Measurements from ENCODE around the gene IQGAP2.

The IQGAP2 gene

GRCh38 chr5:76670508-76670907 is 267.4 kb downstream of the IQGAP2 start:
- Histone ChIP-seq H3K27ac (replicated peaks; ENCODE audit: low read length) (no peak overlapping the region), H2BK120ac (ENCODE audit: low read depth, low read length) (no peak overlapping the region), H2BK5ac (ENCODE audit: low read length) (no peak overlapping the region), H4K91ac (ENCODE audit: low read depth, low read length, poor library complexity) (no peak overlapping the region), H3K4ac (ENCODE audit: low read length) (no peak overlapping the region), H2AFZ (ENCODE audit: low read length) (no peak overlapping the region), H3K36me3 (replicated peaks in 1 of 2; ENCODE audit: control insufficient read depth in 2 of 2, insufficient read depth in 2 of 2, low read length in 2 of 2) (peaks cover 1 to 66% of the 10 kb centered on the region in 2 donors), H3K14ac (ENCODE audit: low read length) (no peak overlapping the region), H3K4me1 (ENCODE audit: control insufficient read depth in 2 of 2, insufficient read depth in 1 of 2, low read depth in 1 of 2, low read length in 2 of 2) (no peaks in the 10 kb centered on the region), H3K27me3 (ENCODE audit: control insufficient read depth in 3 of 3, insufficient read depth in 3 of 3, low read depth in 1 of 3, low read length in 3 of 3) (no peaks in the 10 kb centered on the region), H2BK15ac (ENCODE audit: low read length) (no peak overlapping the region), H2AK5ac (ENCODE audit: low read depth, low read length) (no peak overlapping the region), H3K4me3 (ENCODE audit: low read length in 2 of 2) (no peak overlapping the region), H3K79me1 (ENCODE audit: low read depth, low read length) (no peaks in the 10 kb centered on the region), H3K18ac (ENCODE audit: low read length) (no peak overlapping the region), H3K23ac (ENCODE audit: low read depth, low read length, poor library complexity) (no peak overlapping the region), H3K9ac (ENCODE audit: low read depth, low read length, poor library complexity) (no peak overlapping the region), H4K8ac (ENCODE audit: low read depth, low read length) (no peak overlapping the region), H3K4me2 (ENCODE audit: insufficient read depth, low read length, poor library complexity, severe bottlenecking) (no peak overlapping the region), H3K9me3 (replicated peaks in 1 of 2; ENCODE audit: control insufficient read depth in 2 of 2, insufficient read depth in 1 of 2, low read depth in 1 of 2, low read length in 2 of 2) (no peaks in the 10 kb centered on the region), H2BK12ac (ENCODE audit: low read length) (no peak overlapping the region)
- no peak for DNase-seq (ENCODE audit: low spot score)
- WGBS, 2 donors (ENCODE audit: extremely low coverage in 2 of 2, insufficient read length in 2 of 2, insufficient replicate concordance in 1 of 2) = no CpG with 5 or more reads among the region's 3 CpGs

DNA sequence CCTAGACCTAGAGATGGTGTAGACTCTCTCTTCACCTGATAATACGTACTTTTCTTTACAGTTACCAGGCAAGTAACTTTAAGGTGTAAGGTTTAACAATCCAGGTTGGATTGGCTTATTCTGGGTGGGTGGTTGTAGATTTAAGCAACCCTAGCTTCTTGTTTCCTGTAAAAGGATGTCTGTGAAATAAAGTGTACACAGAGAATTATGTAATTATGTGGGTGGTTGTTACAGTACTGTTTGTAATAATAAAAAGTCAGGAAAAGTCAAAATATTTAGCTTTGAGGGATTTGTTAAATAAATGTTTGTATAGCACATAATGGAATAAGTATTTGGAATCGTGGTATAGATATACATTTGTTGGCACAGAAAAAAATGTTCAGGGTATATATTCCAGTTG is 269.2 kb downstream of the IQGAP2 start:
- H2BK120ac ChIP-seq (ENCODE audit: low read depth, low read length) = no peak overlapping the region
- H3K9me3 ChIP-seq (replicated peaks in 1 of 2; ENCODE audit: control insufficient read depth in 2 of 2, insufficient read depth in 1 of 2, low read depth in 1 of 2, low read length in 2 of 2) = no peaks in the 10 kb centered on the region
- H3K79me1 ChIP-seq (ENCODE audit: low read depth, low read length) = no peaks in the 10 kb centered on the region
- no peak overlapping the region for H3K14ac ChIP-seq (ENCODE audit: low read length)
- H4K8ac ChIP-seq (ENCODE audit: low read depth, low read length) = no peak overlapping the region
- H4K91ac ChIP-seq (ENCODE audit: low read depth, low read length, poor library complexity) = no peak overlapping the region
- no peak for DNase-seq (ENCODE audit: low spot score)
- H3K18ac ChIP-seq (ENCODE audit: low read length) = no peak overlapping the region
- H3K9ac ChIP-seq (ENCODE audit: low read depth, low read length, poor library complexity) = no peak overlapping the region
- H3K4ac ChIP-seq (ENCODE audit: low read length) = no peak overlapping the region
- no peak overlapping the region for H2BK5ac ChIP-seq (ENCODE audit: low read length)
- no peak overlapping the region for H3K27ac ChIP-seq (replicated peaks; ENCODE audit: low read length)
- H2BK15ac ChIP-seq (ENCODE audit: low read length) = no peak overlapping the region
- H2AK5ac ChIP-seq (ENCODE audit: low read depth, low read length) = no peak overlapping the region
- H2AFZ ChIP-seq (ENCODE audit: low read length) = no peak overlapping the region
- H3K4me3 ChIP-seq (ENCODE audit: low read length in 2 of 2) = no peak overlapping the region
- no peak overlapping the region for H3K23ac ChIP-seq (ENCODE audit: low read depth, low read length, poor library complexity)
- H3K4me2 ChIP-seq (ENCODE audit: insufficient read depth, low read length, poor library complexity, severe bottlenecking) = no peak overlapping the region
- no CpG with 5 or more reads among the region's 2 CpGs for WGBS, 2 donors (ENCODE audit: extremely low coverage in 2 of 2, insufficient read length in 2 of 2, insufficient replicate concordance in 1 of 2)
- no peak overlapping the region for H2BK12ac ChIP-seq (ENCODE audit: low read length)
- H3K4me1 ChIP-seq (ENCODE audit: control insufficient read depth in 2 of 2, insufficient read depth in 1 of 2, low read depth in 1 of 2, low read length in 2 of 2) = no peaks in the 10 kb centered on the region
- H3K36me3 ChIP-seq (replicated peaks in 1 of 2; ENCODE audit: control insufficient read depth in 2 of 2, insufficient read depth in 2 of 2, low read length in 2 of 2) = peaks cover 1 to 68% of the 10 kb centered on the region in 2 donors
- H3K27me3 ChIP-seq (ENCODE audit: control insufficient read depth in 3 of 3, insufficient read depth in 3 of 3, low read depth in 1 of 3, low read length in 3 of 3) = no peaks in the 10 kb centered on the region

DNA sequence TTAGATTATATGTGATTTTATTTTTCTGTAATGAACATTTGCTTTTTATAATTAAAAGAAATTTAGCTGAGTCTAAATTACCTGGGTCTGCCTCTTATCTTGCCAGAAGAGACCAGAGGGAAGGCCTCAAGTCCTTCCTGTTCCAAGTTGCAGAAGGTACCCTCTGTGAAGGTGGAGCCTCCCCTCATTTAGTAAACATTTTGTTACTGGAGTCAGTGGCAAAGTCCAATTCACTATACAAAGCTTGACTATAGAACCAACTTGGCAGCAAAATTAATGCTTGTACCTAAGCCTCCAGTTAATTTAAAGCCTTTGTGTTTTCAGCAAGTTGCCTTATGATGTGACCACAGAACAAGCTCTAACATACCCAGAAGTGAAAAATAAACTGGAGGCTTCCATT is 270.0 kb downstream of the IQGAP2 start:
- no peak overlapping the region for H3K27ac ChIP-seq (replicated peaks; ENCODE audit: low read length)
- DNase-seq (ENCODE audit: low spot score) = no peak
- H3K4me1 ChIP-seq (ENCODE audit: control insufficient read depth in 2 of 2, insufficient read depth in 1 of 2, low read depth in 1 of 2, low read length in 2 of 2) = no peaks in the 10 kb centered on the region

GRCh38 chr5:76674330-76675066 is 271.4 kb downstream of the IQGAP2 start:
- Histone ChIP-seq H3K4me1 (ENCODE audit: control insufficient read depth in 2 of 2, insufficient read depth in 1 of 2, low read depth in 1 of 2, low read length in 2 of 2) (no peaks in the 10 kb centered on the region), H3K27ac (replicated peaks; ENCODE audit: low read length) (no peak overlapping the region), H4K91ac (ENCODE audit: low read depth, low read length, poor library complexity) (no peak overlapping the region), H4K8ac (ENCODE audit: low read depth, low read length) (no peak overlapping the region), H3K4me3 (ENCODE audit: low read length in 2 of 2) (no peak overlapping the region), H2AK5ac (ENCODE audit: low read depth, low read length) (no peak overlapping the region), H3K4me2 (ENCODE audit: insufficient read depth, low read length, poor library complexity, severe bottlenecking) (no peak overlapping the region), H3K36me3 (replicated peaks in 1 of 2; ENCODE audit: control insufficient read depth in 2 of 2, insufficient read depth in 2 of 2, low read length in 2 of 2) (peaks cover 0 to 67% of the 10 kb centered on the region in 2 donors), H2BK5ac (ENCODE audit: low read length) (no peak overlapping the region), H3K79me1 (ENCODE audit: low read depth, low read length) (no peaks in the 10 kb centered on the region), H3K4ac (ENCODE audit: low read length) (no peak overlapping the region), H3K18ac (ENCODE audit: low read length) (no peak overlapping the region), H3K23ac (ENCODE audit: low read depth, low read length, poor library complexity) (no peak overlapping the region), H3K9me3 (replicated peaks in 1 of 2; ENCODE audit: control insufficient read depth in 2 of 2, insufficient read depth in 1 of 2, low read depth in 1 of 2, low read length in 2 of 2) (no peaks in the 10 kb centered on the region), H3K27me3 (ENCODE audit: control insufficient read depth in 3 of 3, insufficient read depth in 3 of 3, low read depth in 1 of 3, low read length in 3 of 3) (no peaks in the 10 kb centered on the region), H3K9ac (ENCODE audit: low read depth, low read length, poor library complexity) (no peak overlapping the region), H2AFZ (ENCODE audit: low read length) (no peak overlapping the region), H2BK120ac (ENCODE audit: low read depth, low read length) (no peak overlapping the region), H2BK15ac (ENCODE audit: low read length) (no peak overlapping the region), H3K14ac (ENCODE audit: low read length) (no peak overlapping the region), H2BK12ac (ENCODE audit: low read length) (no peak overlapping the region)
- DNase-seq (ENCODE audit: low spot score) = no peak
- WGBS, 2 donors (ENCODE audit: extremely low coverage in 2 of 2, insufficient read length in 2 of 2, insufficient replicate concordance in 1 of 2) = no CpG with 5 or more reads among the region's 8 CpGs

More for the DNA sequence above, 270.0 kb downstream of the IQGAP2 start:
- Histone ChIP-seq H3K23ac (ENCODE audit: low read depth, low read length, poor library complexity) (no peak overlapping the region), H2BK120ac (ENCODE audit: low read depth, low read length) (no peak overlapping the region), H4K91ac (ENCODE audit: low read depth, low read length, poor library complexity) (no peak overlapping the region), H3K18ac (ENCODE audit: low read length) (no peak overlapping the region), H3K9ac (ENCODE audit: low read depth, low read length, poor library complexity) (no peak overlapping the region), H3K27me3 (ENCODE audit: control insufficient read depth in 3 of 3, insufficient read depth in 3 of 3, low read depth in 1 of 3, low read length in 3 of 3) (no peaks in the 10 kb centered on the region), H3K79me1 (ENCODE audit: low read depth, low read length) (no peaks in the 10 kb centered on the region), H2BK15ac (ENCODE audit: low read length) (no peak overlapping the region), H3K36me3 (replicated peaks in 1 of 2; ENCODE audit: control insufficient read depth in 2 of 2, insufficient read depth in 2 of 2, low read length in 2 of 2) (peaks cover 0 to 72% of the 10 kb centered on the region in 2 donors), H2BK12ac (ENCODE audit: low read length) (no peak overlapping the region), H3K9me3 (replicated peaks in 1 of 2; ENCODE audit: control insufficient read depth in 2 of 2, insufficient read depth in 1 of 2, low read depth in 1 of 2, low read length in 2 of 2) (no peaks in the 10 kb centered on the region), H4K8ac (ENCODE audit: low read depth, low read length) (no peak overlapping the region), H3K4me2 (ENCODE audit: insufficient read depth, low read length, poor library complexity, severe bottlenecking) (no peak overlapping the region), H3K14ac (ENCODE audit: low read length) (no peak overlapping the region), H2BK5ac (ENCODE audit: low read length) (no peak overlapping the region), H3K4ac (ENCODE audit: low read length) (no peak overlapping the region), H2AFZ (ENCODE audit: low read length) (no peak overlapping the region), H3K4me3 (ENCODE audit: low read length in 2 of 2) (no peak overlapping the region), H2AK5ac (ENCODE audit: low read depth, low read length) (no peak overlapping the region)

All from neuronal stem cell (in vitro differentiated cells).